Skeletal muscle tissue (tissue), 4 donors: ENCODE results near the gene PROSER2. TPM values are rescaled to one million over a fixed set of nuclear protein-coding genes. Genes with fewer than 3 reads are reported as not detected.

Experiments used
- H3K27ac ChIP-seq: one replicate; pipeline ENCODE4 v1.7.0; 2013; ENCODE audit warnings: mild to moderate bottlenecking, low read depth, low read length, inconsistent platforms
- H3K27me3 ChIP-seq, 3 donors: one replicate each; pipeline ENCODE4 v1.7.0; 2013; ENCODE audit warnings: low read length in 3 of 3; ENCODE audit not compliant: control insufficient read depth in 3 of 3, insufficient read depth in 3 of 3
- H3K36me3 ChIP-seq, 3 donors: one replicate each; pipeline ENCODE4 v1.7.0; 2013; ENCODE audit warnings: low read length in 3 of 3; ENCODE audit not compliant: control insufficient read depth in 3 of 3, insufficient read depth in 3 of 3
- H3K4me1 ChIP-seq, 3 donors: one replicate each; pipeline ENCODE4 v1.7.0; 2013; ENCODE audit warnings: low read length in 3 of 3, mild to moderate bottlenecking in 3 of 3; ENCODE audit not compliant: control insufficient read depth in 3 of 3, insufficient read depth in 3 of 3
- H3K4me3 ChIP-seq, 3 donors: one replicate each; pipeline ENCODE4 v1.7.0; 2013; ENCODE audit warnings: low read length in 3 of 3
- H3K9ac ChIP-seq, 3 donors: one replicate each; pipeline ENCODE4 v1.7.0; 2013; ENCODE audit warnings: low read length in 3 of 3, mild to moderate bottlenecking in 3 of 3, moderate library complexity in 2 of 3, low read depth in 1 of 3
- H3K9me3 ChIP-seq, 3 donors: one replicate each; pipeline ENCODE4 v1.7.0; 2013; ENCODE audit warnings: low read length in 3 of 3; ENCODE audit not compliant: control insufficient read depth in 3 of 3
- total RNA-seq: library from RNA; depleted of rRNA; stranded (reverse); fragments of >200 nt; gene quantifications from one replicate; pipeline ENCODE4 v1.2.3, GENCODE V29; 2014
- donor health status: Osteomylitis.

The PROSER2 gene
- total RNA-seq, 1 donor from 2014 or later = 1.0 TPM

DNA sequence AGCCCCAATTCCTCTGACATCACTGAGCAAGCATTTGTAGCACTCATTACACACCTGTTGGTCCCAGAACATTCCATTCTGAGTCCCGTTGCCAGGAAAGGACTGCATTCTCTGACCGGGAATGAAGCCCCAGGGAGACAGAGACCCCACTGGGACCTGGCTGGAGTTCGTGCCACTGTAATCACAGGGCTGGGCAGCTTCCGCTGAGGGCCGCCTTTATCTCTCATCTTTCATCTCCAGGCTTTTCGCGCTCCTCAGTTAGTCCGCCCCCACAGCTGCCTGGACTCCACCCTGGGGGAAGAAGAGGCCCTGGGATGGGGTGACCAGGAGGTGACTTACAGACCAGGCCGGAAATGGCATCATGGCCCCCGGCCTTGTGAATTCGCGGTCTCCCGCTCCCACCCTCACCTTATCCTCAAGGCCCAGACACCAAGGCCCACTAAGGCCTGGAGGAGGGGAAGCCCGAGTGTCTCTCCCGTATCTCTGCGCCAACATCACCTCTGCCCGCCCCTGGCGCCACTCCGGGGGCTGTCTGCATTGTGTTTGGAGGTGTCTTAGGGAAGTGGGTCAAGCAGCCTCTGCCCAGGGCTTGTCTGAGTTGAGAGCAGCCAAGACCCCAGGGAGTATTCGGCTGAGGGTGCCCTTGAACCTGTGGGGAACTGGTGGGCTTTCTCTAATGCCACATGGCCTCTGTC lies 75.4 kb downstream of the PROSER2 start:
- Histone ChIP-seq H3K9me3 (no peaks in the 10 kb centered on the region), H3K4me1 (peaks cover 0 to 4% (median 3%) of the 10 kb centered on the region in 3 donors), H3K4me3 (no peak overlapping the region), H3K27ac (no peak overlapping the region), H3K27me3 (peaks cover 0 to 8% (median 5%) of the 10 kb centered on the region in 3 donors), H3K9ac (no peak overlapping the region), H3K36me3 (no peaks in the 10 kb centered on the region)

DNA sequence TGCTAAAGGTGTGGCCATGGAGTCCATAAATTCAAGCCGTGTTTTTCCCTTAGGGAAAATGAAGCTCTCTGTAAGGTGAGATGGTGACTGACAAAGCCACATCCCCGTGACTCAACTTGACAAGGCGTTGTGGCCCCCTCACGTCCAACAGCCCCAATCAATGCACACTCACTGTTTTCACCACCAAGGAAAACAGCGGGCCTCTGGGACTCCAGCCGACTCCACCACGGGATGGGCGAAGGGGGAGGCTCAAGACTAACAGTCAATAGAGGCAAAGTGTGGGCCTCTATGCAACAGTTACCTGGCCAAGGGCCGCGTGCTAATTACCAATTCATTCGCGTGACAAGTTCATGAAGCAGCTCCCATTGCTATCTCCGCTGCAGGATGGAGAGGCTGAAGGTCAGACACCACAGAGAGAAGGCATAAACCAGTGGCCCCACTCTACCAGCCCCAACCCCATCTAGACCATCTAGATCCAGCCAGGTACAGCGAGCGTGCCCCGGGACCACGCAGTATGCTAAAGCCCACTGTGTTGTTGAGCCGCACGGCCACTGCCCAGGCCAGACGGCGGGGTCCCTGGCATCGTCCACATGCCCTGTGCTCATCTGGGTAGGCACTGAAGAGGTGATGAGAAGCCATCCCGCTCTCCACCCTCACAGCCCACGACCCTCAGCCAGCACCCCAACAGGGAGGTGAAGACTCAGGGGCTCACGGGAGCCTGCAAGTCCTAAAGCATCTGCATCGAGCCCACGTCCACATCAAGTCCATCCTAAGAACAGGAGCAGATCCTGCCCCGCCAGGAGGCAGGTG lies 76.1 kb downstream of the PROSER2 start:
- Histone ChIP-seq H3K27me3 (peaks cover 0 to 8% (median 5%) of the 10 kb centered on the region in 3 donors), H3K4me3 (no peak overlapping the region), H3K27ac (no peak overlapping the region), H3K4me1 (peaks cover 0 to 4% (median 3%) of the 10 kb centered on the region in 3 donors), H3K9ac (no peak overlapping the region), H3K9me3 (no peaks in the 10 kb centered on the region), H3K36me3 (no peaks in the 10 kb centered on the region)

DNA sequence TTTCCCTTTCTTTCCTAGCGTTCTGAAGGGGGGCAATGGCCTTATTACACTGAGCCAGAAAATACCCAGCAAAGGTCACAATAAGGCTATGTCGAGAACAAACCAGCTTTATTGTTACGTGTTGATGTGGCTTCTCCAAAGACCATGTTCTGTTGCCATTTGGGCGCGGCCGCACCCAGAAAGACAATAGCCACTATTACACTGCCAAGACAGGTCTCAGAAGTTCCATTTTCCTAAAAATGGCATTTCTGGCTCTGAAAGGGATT lies 77.8 kb downstream of the PROSER2 start:
- Histone ChIP-seq H3K4me1 (peaks cover 0 to 4% (median 3%) of the 10 kb centered on the region in 3 donors), H3K27me3 (peaks cover 0 to 8% (median 5%) of the 10 kb centered on the region in 3 donors), H3K27ac (no peak overlapping the region), H3K4me3 (no peak overlapping the region), H3K9ac (no peak overlapping the region), H3K36me3 (no peaks in the 10 kb centered on the region), H3K9me3 (no peaks in the 10 kb centered on the region)

DNA sequence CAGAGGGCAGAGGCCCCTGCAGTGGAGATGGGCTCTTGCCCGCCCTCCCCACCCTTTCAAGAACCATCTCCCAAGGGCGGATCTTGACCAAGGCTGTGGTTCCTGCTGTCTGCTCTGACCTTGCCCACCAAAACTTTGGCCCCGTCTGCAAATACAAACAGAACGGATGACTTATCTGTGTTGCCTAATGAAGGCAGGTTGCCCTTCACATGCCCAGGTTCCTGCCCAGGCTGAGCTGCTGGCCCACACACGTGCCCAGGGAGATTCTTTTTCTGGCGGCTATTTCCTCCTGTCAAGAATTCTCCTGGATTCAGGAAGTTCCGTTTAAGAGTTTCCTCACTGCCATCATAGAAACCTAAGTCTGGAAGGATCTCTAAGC lies 78.3 kb downstream of the PROSER2 start:
- peaks cover 0 to 8% (median 5%) of the 10 kb centered on the region in 3 donors for H3K27me3 ChIP-seq
- H3K9ac ChIP-seq = no peak overlapping the region
- peaks cover 0 to 4% (median 3%) of the 10 kb centered on the region in 3 donors for H3K4me1 ChIP-seq
- no peak overlapping the region for H3K4me3 ChIP-seq
- H3K36me3 ChIP-seq = no peaks in the 10 kb centered on the region
- no peak overlapping the region for H3K27ac ChIP-seq
- H3K9me3 ChIP-seq = no peaks in the 10 kb centered on the region

DNA sequence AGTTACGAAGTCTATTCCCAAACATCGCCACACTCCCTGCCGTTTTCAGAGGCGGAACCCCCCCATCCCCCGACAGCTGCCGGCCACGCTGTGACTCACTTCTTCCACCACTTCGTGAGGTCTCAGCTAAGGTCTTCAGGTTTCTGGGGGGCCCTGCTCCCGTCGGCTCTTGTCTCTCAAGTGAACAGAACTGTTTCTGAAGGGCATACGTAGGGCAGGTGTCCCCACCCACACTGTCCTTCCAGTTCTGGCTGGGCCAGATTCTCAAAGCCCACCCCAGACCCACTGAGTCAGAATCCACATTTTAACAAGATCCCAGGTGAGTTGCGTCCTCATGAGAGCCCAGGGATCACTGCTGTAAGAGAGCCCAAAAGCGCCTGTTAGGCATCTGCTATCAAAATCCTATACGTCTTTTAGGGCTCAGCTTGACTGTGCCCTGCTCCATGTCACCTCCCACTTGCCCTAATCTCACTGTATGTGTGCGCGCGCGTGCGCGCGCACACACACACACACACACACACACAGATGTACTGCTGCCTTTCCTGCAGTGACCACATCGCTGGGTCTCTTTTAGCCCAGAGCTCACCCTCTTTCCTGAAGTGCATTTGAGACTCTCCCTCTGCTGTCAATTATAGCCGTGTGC lies 78.8 kb downstream of the PROSER2 start:
- no peaks in the 10 kb centered on the region for H3K9me3 ChIP-seq
- peaks cover 0 to 4% (median 3%) of the 10 kb centered on the region in 3 donors for H3K4me1 ChIP-seq
- peaks cover 0 to 8% (median 5%) of the 10 kb centered on the region in 3 donors for H3K27me3 ChIP-seq
- H3K36me3 ChIP-seq = no peaks in the 10 kb centered on the region
- no peak overlapping the region for H3K27ac ChIP-seq
- H3K4me3 ChIP-seq = no peak overlapping the region
- H3K9ac ChIP-seq = no peak overlapping the region

DNA sequence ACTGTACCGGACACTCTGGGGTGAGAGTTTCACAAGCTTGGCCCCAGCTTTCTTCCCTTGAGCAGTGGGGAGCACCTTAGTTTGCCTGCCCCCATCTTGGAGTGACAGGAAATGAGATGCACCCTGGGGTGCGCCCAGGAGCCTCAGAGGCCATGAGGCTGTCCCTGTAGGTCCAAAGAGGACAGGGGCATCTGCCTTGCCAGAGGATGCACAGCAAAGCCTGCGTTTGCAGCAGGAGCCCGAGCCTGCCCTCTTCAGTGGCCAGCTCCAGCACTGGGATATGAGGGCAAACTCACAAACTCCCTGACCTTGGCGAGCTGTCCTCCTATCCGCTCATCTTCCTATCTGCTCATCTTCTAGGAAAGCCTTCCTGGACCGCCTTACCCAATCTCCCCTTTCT lies 79.5 kb downstream of the PROSER2 start:
- Histone ChIP-seq H3K4me3 (no peak overlapping the region), H3K9ac (no peak overlapping the region), H3K9me3 (no peaks in the 10 kb centered on the region), H3K27me3 (peaks cover 0 to 8% (median 5%) of the 10 kb centered on the region in 3 donors), H3K36me3 (no peaks in the 10 kb centered on the region), H3K4me1 (peaks cover 0 to 4% (median 3%) of the 10 kb centered on the region in 3 donors), H3K27ac (no peak overlapping the region)

DNA sequence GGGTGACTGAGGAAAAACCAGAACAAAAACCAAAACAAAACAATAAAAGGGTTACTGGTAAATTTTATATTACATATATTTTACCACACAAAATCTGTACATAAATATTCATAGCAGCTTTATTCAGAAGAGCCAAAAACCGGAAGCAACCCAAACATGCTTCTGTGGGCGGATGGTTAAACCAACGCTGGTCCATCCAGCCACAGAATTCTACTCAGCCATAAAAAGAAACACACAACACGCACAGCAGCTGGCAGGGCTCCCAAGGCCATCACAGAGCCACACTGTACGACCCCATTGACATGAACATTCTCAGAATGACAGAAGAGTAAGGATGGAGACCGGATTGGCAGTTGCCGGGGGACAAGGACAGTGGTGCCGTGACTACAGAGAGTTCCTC lies 83.6 kb downstream of the PROSER2 start:
- no peak overlapping the region for H3K4me3 ChIP-seq
- no peaks in the 10 kb centered on the region for H3K4me1 ChIP-seq
- no peak overlapping the region for H3K27ac ChIP-seq
- H3K9me3 ChIP-seq = no peaks in the 10 kb centered on the region
- peaks cover 0 to 11% (median 8%) of the 10 kb centered on the region in 3 donors for H3K27me3 ChIP-seq
- H3K9ac ChIP-seq = no peak overlapping the region
- no peaks in the 10 kb centered on the region for H3K36me3 ChIP-seq

DNA sequence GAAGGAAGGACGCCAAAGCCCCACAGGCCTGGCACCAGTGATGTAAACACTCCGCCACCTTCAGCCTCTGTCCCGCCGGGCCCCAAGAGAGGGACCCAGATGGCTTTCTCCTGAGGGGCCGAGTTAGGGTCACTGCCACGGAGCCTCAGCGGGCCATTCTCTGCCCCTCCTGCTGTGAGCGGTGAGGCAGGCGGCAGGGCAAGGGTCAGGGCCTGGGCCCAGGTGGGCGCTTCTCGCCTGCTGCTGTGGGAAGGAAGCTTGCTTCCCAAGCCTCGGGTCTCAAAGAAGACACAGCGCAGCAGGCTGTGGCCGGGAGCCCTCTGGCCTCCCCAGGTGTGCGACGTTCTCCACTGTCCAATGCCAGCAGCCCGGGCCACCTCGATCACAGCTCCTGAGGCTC lies 84.8 kb downstream of the PROSER2 start:
- Histone ChIP-seq H3K36me3 (no peaks in the 10 kb centered on the region), H3K4me3 (no peak overlapping the region), H3K9ac (no peak overlapping the region), H3K9me3 (no peaks in the 10 kb centered on the region), H3K4me1 (no peaks in the 10 kb centered on the region), H3K27ac (no peak overlapping the region), H3K27me3 (peaks cover 0 to 11% (median 8%) of the 10 kb centered on the region in 3 donors)

DNA sequence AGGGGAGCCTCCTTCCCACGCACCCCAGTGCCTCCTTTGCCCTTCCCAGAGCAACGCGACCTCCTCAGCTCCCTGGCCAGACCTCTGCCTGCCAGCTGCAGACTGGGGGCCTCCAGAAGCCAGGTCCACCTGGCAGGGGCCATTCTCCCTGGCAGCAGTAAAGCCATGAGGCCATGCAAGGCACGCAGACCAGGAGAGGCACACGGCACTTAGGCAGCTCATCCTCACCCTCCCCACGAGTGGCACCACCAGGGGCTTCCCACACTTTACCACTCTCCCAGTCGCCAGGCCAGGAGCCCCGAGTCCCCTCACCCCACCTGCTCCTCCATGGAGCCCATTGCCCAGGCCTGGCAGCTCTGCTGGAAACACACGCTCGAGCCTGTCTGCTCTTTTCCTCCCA lies 85.4 kb downstream of the PROSER2 start:
- H3K9me3 ChIP-seq = no peaks in the 10 kb centered on the region
- no peak overlapping the region for H3K4me3 ChIP-seq
- H3K27ac ChIP-seq = no peak overlapping the region
- H3K4me1 ChIP-seq = no peaks in the 10 kb centered on the region
- peaks cover 0 to 13% (median 8%) of the 10 kb centered on the region in 3 donors for H3K27me3 ChIP-seq
- no peak overlapping the region for H3K9ac ChIP-seq
- no peaks in the 10 kb centered on the region for H3K36me3 ChIP-seq

DNA sequence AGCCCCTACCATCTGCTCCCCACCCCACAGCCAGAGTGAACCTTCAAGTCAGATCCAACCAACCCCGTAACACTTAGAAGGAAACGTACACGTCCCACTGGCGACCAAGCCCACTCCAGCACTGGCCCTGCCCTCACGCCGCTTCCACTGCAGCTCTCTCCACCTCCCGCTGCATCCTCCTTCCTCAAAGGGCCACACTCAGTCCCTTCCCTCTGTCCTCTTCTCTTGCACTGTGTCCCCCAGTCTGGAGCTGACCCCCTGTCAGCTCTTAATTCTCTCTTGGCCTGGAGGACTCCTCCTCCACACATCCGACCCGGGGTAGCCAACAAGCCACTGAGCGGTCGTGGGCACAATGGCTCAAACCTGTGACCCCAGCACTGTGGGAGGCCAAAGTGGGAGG lies 85.8 kb downstream of the PROSER2 start:
- Histone ChIP-seq H3K27me3 (peaks cover 0 to 13% (median 8%) of the 10 kb centered on the region in 3 donors), H3K9ac (no peak overlapping the region), H3K36me3 (no peaks in the 10 kb centered on the region), H3K9me3 (no peaks in the 10 kb centered on the region), H3K4me1 (no peaks in the 10 kb centered on the region), H3K4me3 (no peak overlapping the region), H3K27ac (no peak overlapping the region)
